Measurements from ENCODE around the gene SSC4D.

- no peak for TF ChIP-seq EZH2 (IDR thresholded peaks at IDR 0.05; ENCODE audit: low read length, missing control alignments)
- TF ChIP-seq CTCF (conservative IDR thresholded peaks at IDR 0.05 in 1 of 2, IDR thresholded peaks at IDR 0.05 in 1 of 2; ENCODE audit: low read depth in 1 of 2, low read length in 2 of 2), result no peak
Measured at GRCh38 chr7:76425156-76425555, 15.7 kb upstream of the SSC4D start.
